H1 (cell line): ENCODE measurements around the gene HTR3C.

ENCODE experiments used
- EZH2 ChIP-seq: fragments of 200-600 bp; sonication (generic); IDR thresholded peaks from 2 replicates; pipeline ENCODE4 v1.7.1; 2012; ENCODE audit warnings: low read depth, mild to moderate bottlenecking, moderate library complexity, low read length, inconsistent platforms; ENCODE audit not compliant: severe bottlenecking
- POLR2A ChIP-seq, 2 experiments: IDR thresholded peaks; 1 replicate in 1 of 2; 2 replicates in 1 of 2; pipeline ENCODE4 v1.6.1; 2011; ENCODE audit warnings: low read depth in 2 of 2, low read length in 2 of 2, mild to moderate bottlenecking in 2 of 2; ENCODE audit errors: control extremely low read depth in 1 of 2
- RBBP5 ChIP-seq: IDR thresholded peaks from 2 replicates; pipeline ENCODE4 v1.7.1; 2012; ENCODE audit warnings: low read depth, mild to moderate bottlenecking, inconsistent platforms, low read length, moderate library complexity, borderline replicate concordance
- SIN3A ChIP-seq, 2 experiments: IDR thresholded peaks in 1 of 2; conservative IDR thresholded peaks in 1 of 2; 2 replicates each; pipeline ENCODE4 v1.6.1; 2011 to 2012; ENCODE audit warnings: low read length in 2 of 2, improper control_type of control experiment in 1 of 2, low read depth in 1 of 2, mild to moderate bottlenecking in 1 of 2
- SUZ12 ChIP-seq: fragments of 200-600 bp; sonication (generic); IDR thresholded peaks from 2 replicates; pipeline ENCODE4 v1.6.1; 2012; ENCODE audit warnings: mild to moderate bottlenecking, inconsistent platforms, low read length, moderate library complexity, mixed read lengths
- TAF1 ChIP-seq: IDR thresholded peaks from 2 replicates; pipeline ENCODE4 v1.6.1; 2011; ENCODE audit warnings: mild to moderate bottlenecking, low read depth, low read length
- USF2 ChIP-seq: IDR thresholded peaks from 2 replicates; pipeline ENCODE4 v1.6.1; 2011; ENCODE audit warnings: low read length, improper control_type of control experiment
- ZNF274 ChIP-seq: IDR thresholded peaks from 2 replicates; pipeline ENCODE4 v1.7.0; 2012; ENCODE audit warnings: low read length, borderline replicate concordance; ENCODE audit errors: extremely low read depth
- TF ChIP-seq, protein P1 (sequence below), 3 experiments: IDR thresholded peaks; 1 replicate in 2 of 3; 2 replicates in 1 of 3; pipeline versions ENCODE4 v1.5.1 to v1.6.1; 2011; ENCODE audit warnings: low read length in 3 of 3, mild to moderate bottlenecking in 3 of 3, inconsistent platforms in 2 of 3, low read depth in 1 of 3, moderate library complexity in 1 of 3; ENCODE audit not compliant: insufficient read depth in 1 of 3; ENCODE audit errors: control extremely low read depth in 1 of 3

DNA sequence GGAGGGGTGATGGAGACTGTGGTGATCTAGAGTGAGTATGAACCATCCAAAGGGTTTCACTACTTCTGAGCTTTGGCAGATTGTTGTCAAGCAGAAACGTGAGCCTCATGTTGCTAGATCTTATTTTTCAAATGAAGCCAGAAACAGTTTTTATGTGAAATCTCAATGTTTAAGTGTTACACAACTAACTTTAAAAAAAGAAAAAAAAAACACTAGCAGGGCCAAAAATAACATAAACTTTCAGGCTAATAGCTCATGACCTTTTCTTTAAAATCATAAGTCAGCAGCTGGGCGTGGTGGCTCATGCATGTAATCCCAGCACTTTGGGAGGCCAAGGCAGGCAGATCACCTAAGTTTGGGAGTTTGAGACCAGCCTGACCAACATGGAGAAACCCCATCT, 23.4 kb upstream of the HTR3C start:
- TF ChIP-seq, protein P1, sequence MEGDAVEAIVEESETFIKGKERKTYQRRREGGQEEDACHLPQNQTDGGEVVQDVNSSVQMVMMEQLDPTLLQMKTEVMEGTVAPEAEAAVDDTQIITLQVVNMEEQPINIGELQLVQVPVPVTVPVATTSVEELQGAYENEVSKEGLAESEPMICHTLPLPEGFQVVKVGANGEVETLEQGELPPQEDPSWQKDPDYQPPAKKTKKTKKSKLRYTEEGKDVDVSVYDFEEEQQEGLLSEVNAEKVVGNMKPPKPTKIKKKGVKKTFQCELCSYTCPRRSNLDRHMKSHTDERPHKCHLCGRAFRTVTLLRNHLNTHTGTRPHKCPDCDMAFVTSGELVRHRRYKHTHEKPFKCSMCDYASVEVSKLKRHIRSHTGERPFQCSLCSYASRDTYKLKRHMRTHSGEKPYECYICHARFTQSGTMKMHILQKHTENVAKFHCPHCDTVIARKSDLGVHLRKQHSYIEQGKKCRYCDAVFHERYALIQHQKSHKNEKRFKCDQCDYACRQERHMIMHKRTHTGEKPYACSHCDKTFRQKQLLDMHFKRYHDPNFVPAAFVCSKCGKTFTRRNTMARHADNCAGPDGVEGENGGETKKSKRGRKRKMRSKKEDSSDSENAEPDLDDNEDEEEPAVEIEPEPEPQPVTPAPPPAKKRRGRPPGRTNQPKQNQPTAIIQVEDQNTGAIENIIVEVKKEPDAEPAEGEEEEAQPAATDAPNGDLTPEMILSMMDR (IDR thresholded peaks at IDR 0.05; ENCODE audit: control extremely low read depth in 1 of 3, insufficient read depth in 1 of 3, low read depth in 1 of 3, low read length in 3 of 3), result no peak
- TF ChIP-seq EZH2 (no peak), ZNF274 (no peak), USF2 (no peak), POLR2A (IDR thresholded peaks at IDR 0.05; ENCODE audit: control extremely low read depth in 1 of 2, low read depth in 2 of 2, low read length in 2 of 2) (no peak), RBBP5 (no peak), SIN3A (conservative IDR thresholded peaks at IDR 0.05 in 1 of 2, IDR thresholded peaks at IDR 0.05 in 1 of 2; ENCODE audit: low read depth in 1 of 2, low read length in 2 of 2) (no peak), SUZ12 (no peak), TAF1 (no peak)
